ENCODE data around the gene ZNF423. TPM values are rescaled to one million over a fixed set of nuclear protein-coding genes. Genes with fewer than 3 reads are reported as not detected.

Gene ZNF423
- total RNA-seq, 3 donors from 2014 or later (not counting 1 experiment from before 2014, with no cell fraction given) = not detected

DNA sequence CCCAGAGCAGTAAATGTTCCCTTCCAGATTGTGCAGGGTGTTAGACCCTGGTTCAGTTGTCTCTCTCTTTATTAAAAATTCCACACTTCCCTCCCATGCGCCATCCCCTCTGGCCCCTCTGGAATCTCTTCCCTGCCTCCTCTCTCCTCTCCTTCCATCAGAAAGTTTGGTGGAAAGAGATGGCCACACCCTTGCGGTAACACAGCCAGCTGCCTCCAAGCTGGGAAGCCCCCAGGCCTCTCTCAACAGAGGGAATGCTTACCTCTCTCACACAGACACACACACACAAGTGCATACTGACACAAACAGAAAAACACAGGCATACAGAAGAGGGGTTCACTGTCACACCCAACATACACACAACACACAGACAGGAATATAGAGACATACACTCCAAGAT is 261.8 kb downstream of the ZNF423 start:
- intact Hi-C loops (cut with micrococcal nuclease) = no loop called here
- H3K9me3 Mint-ChIP-seq = no peaks in the 10 kb centered on the region
- Histone ChIP-seq H3K4me3 (ENCODE audit: low read length) (no peak overlapping the region), H3K36me3 (ENCODE audit: control insufficient read depth, insufficient read depth, low read length) (no peaks in the 10 kb centered on the region), H3K27ac (ENCODE audit: low read length) (no peak overlapping the region), H3K4me1 (ENCODE audit: control insufficient read depth, insufficient read depth, low read length) (no peaks in the 10 kb centered on the region), H3K9me3 (ENCODE audit: control insufficient read depth, insufficient read depth, low read length) (no peaks in the 10 kb centered on the region), H3K27me3 (ENCODE audit: control insufficient read depth, insufficient read depth, low read length) (no peaks in the 10 kb centered on the region)
- DNase-seq (no peak), ATAC-seq (no peak)
- WGBS (ENCODE audit: insufficient coverage) = 50% methylated on average over 2 of the region's 2 CpGs
- no peaks in the 10 kb centered on the region for H3K4me1 Mint-ChIP-seq
- no peak overlapping the region for H3K27ac Mint-ChIP-seq
- no peaks in the 10 kb centered on the region for H3K36me3 Mint-ChIP-seq
- TF ChIP-seq, protein P1, sequence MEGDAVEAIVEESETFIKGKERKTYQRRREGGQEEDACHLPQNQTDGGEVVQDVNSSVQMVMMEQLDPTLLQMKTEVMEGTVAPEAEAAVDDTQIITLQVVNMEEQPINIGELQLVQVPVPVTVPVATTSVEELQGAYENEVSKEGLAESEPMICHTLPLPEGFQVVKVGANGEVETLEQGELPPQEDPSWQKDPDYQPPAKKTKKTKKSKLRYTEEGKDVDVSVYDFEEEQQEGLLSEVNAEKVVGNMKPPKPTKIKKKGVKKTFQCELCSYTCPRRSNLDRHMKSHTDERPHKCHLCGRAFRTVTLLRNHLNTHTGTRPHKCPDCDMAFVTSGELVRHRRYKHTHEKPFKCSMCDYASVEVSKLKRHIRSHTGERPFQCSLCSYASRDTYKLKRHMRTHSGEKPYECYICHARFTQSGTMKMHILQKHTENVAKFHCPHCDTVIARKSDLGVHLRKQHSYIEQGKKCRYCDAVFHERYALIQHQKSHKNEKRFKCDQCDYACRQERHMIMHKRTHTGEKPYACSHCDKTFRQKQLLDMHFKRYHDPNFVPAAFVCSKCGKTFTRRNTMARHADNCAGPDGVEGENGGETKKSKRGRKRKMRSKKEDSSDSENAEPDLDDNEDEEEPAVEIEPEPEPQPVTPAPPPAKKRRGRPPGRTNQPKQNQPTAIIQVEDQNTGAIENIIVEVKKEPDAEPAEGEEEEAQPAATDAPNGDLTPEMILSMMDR (IDR thresholded peaks at IDR 0.05) = no peak
- no peak overlapping the region for H3K4me3 Mint-ChIP-seq
- peaks cover 0 to 12% of the 10 kb centered on the region in 2 donors for H3K27me3 Mint-ChIP-seq (ENCODE audit: low read depth in 2 of 2)

GRCh38 chr16:49593424-49594040 is 262.4 kb downstream of the ZNF423 start:
- ATAC-seq (no peak), DNase-seq (peak in 1 of 2 donors; percentile 12)
- 63% methylated on average over 8 of the region's 8 CpGs for WGBS (ENCODE audit: insufficient coverage)
- Histone ChIP-seq H3K9me3 (ENCODE audit: control insufficient read depth, insufficient read depth, low read length) (no peaks in the 10 kb centered on the region), H3K4me3 (ENCODE audit: low read length) (no peak overlapping the region), H3K27ac (ENCODE audit: low read length) (no peak overlapping the region), H3K27me3 (ENCODE audit: control insufficient read depth, insufficient read depth, low read length) (no peaks in the 10 kb centered on the region), H3K36me3 (ENCODE audit: control insufficient read depth, insufficient read depth, low read length) (no peaks in the 10 kb centered on the region), H3K4me1 (ENCODE audit: control insufficient read depth, insufficient read depth, low read length) (no peaks in the 10 kb centered on the region)
- no peaks in the 10 kb centered on the region for H3K36me3 Mint-ChIP-seq
- no peaks in the 10 kb centered on the region for H3K4me1 Mint-ChIP-seq
- H3K27ac Mint-ChIP-seq = no peak overlapping the region
- TF ChIP-seq, protein P1 (IDR thresholded peaks at IDR 0.05) = no peak
- H3K27me3 Mint-ChIP-seq (ENCODE audit: low read depth in 2 of 2) = peaks cover 0 to 12% of the 10 kb centered on the region in 2 donors
- intact Hi-C loops (cut with micrococcal nuclease) = loop anchor here (1.0 kb wide), 1 partner anchor 185 kb away; no protein-coding TSS in a partner anchor
- H3K4me3 Mint-ChIP-seq = no peak overlapping the region
- no peaks in the 10 kb centered on the region for H3K9me3 Mint-ChIP-seq

GRCh38 chr16:49592546-49593423 is 263.1 kb downstream of the ZNF423 start:
- DNase-seq (peak in 1 of 2 donors; percentile 76), ATAC-seq (peak; percentile 47 to 67 (median 49))
- intact Hi-C loops (cut with micrococcal nuclease) = loop anchor here (1.0 kb wide), 1 partner anchor 184 kb away; no protein-coding TSS in a partner anchor
- Mint-ChIP-seq H3K4me1 (no peaks in the 10 kb centered on the region), H3K4me3 (no peak overlapping the region), H3K27me3 (ENCODE audit: low read depth in 2 of 2) (peaks cover 0 to 14% of the 10 kb centered on the region in 2 donors), H3K27ac (no peak overlapping the region), H3K36me3 (no peaks in the 10 kb centered on the region), H3K9me3 (no peaks in the 10 kb centered on the region)
- WGBS (ENCODE audit: insufficient coverage) = 50% methylated on average over 10 of the region's 13 CpGs
- no peaks in the 10 kb centered on the region for H3K4me1 ChIP-seq (ENCODE audit: control insufficient read depth, insufficient read depth, low read length)
- H3K9me3 ChIP-seq (ENCODE audit: control insufficient read depth, insufficient read depth, low read length) = no peaks in the 10 kb centered on the region
- H3K27me3 ChIP-seq (ENCODE audit: control insufficient read depth, insufficient read depth, low read length) = no peaks in the 10 kb centered on the region
- H3K36me3 ChIP-seq (ENCODE audit: control insufficient read depth, insufficient read depth, low read length) = no peaks in the 10 kb centered on the region
- TF ChIP-seq, protein P1 (IDR thresholded peaks at IDR 0.05) = peak; percentile 42
- H3K27ac ChIP-seq (ENCODE audit: low read length) = no peak overlapping the region
- H3K4me3 ChIP-seq (ENCODE audit: low read length) = no peak overlapping the region
